ENCODE measurements around the gene CLCA1.

Gene CLCA1

DNA sequence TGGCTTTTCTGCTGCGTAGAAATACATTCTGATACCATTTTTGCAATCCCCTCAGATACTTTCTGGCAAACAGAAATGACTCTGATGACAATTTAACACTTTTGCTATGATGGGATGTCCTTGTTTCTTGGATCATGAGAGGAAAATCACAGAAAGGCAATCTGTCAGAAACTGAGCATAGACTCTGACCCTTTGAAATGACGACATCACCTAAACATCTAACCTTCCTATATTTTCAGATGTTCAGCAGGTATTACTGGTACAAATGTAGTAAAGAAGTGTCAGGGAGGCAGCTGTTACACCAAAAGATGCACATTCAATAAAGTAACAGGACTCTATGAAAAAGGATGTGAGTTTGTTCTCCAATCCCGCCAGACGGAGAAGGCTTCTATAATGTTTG is 13.2 kb downstream of the CLCA1 start:
- TF ChIP-seq, protein P1, sequence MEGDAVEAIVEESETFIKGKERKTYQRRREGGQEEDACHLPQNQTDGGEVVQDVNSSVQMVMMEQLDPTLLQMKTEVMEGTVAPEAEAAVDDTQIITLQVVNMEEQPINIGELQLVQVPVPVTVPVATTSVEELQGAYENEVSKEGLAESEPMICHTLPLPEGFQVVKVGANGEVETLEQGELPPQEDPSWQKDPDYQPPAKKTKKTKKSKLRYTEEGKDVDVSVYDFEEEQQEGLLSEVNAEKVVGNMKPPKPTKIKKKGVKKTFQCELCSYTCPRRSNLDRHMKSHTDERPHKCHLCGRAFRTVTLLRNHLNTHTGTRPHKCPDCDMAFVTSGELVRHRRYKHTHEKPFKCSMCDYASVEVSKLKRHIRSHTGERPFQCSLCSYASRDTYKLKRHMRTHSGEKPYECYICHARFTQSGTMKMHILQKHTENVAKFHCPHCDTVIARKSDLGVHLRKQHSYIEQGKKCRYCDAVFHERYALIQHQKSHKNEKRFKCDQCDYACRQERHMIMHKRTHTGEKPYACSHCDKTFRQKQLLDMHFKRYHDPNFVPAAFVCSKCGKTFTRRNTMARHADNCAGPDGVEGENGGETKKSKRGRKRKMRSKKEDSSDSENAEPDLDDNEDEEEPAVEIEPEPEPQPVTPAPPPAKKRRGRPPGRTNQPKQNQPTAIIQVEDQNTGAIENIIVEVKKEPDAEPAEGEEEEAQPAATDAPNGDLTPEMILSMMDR (IDR thresholded peaks at IDR 0.05; ENCODE audit: control insufficient read depth, insufficient read depth, low read depth, low read length, missing control alignments): no peak
- H3K4me3 ChIP-seq (ENCODE audit: control insufficient read depth, low read depth, low read length): no peak overlapping the region
- no peak for DNase-seq (ENCODE audit: low read depth)

DNA sequence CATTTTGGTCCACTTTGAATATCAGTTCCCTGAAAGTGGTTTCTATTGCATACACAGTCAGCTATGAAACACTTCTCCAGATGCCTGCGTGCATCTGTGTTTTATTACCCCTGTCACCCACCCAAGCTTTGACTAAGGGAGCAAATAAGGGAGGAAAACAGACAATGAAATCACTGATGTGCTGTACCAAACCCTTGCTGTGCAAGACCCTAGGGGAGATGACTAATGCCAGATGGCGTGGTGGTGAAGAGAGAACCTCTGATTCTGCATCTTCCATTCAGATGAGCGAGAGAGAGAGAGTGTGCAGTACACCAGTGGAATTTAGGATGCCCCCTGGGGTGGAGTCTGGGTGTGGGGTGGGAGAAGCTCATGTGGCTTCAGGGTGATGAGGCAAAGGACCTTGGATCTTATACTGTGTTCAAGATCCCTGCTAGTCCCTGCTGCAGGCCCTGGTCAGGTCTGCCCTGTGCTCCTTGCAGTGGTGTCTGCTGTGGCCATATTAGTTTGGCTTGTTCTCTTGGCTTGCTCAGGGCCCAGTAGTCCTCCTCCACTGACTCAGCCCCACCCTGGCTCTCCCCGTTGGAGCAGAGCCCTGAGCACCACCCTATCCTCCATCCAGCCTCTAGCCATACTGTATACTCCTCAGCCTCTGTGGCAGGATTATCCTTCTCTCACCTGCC is 18.5 kb downstream of the CLCA1 start:
- H3K4me3 ChIP-seq (ENCODE audit: control insufficient read depth, low read depth, low read length): no peak overlapping the region
- peak; percentile 98 for DNase-seq (ENCODE audit: low read depth)
- TF ChIP-seq, protein P1 (IDR thresholded peaks at IDR 0.05; ENCODE audit: control insufficient read depth, insufficient read depth, low read depth, low read length, missing control alignments): no peak

DNA sequence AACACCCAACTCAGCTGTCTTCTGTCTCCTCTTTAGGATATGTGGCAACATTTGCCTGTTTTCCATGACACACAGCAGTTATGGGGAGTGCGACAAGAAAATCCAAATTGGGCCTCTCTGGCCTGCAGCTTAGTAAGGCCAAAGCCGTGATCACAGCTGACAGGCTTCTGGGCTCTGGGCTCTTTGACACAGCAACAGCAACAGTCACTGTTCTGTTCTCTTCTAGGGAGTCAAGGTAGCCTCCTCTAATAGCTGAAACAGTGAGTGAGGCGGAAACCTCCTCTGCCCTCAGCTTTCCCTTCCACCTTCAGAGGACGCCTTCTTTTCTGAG is 19.0 kb downstream of the CLCA1 start:
- H3K4me3 ChIP-seq (ENCODE audit: control insufficient read depth, low read depth, low read length): no peak overlapping the region
- TF ChIP-seq, protein P1 (IDR thresholded peaks at IDR 0.05; ENCODE audit: control insufficient read depth, insufficient read depth, low read depth, low read length, missing control alignments): no peak
- DNase-seq (ENCODE audit: low read depth): no peak

DNA sequence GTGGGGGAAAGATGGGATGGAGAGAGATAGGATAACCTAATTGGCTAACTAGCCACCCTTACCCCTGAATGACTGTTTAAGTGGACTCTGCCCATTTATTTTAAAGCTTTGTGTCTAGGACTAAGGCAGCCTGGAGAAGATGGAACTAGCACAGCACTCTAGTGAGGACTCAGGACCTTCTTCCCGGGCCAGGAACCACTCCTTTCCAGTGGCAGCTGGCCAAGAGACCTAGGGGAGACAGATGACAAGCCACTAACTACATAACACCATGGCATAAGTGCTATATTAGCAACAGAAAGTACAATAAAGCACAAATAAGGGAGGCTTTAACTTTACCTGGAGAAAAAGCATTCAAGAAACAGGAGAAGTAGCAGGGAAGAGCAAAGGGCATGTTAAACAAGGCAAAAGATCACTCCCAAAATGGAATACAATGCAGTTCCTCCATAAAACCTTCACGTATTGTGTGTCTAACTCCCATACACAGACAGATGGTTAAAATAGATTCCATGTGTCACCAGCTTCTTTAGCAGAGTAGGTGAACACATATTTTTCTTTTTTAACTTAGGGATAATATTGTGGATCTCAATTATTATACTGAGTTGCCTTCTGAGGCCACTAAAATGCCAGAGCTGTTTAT is 20.6 kb downstream of the CLCA1 start:
- no peak overlapping the region for H3K4me3 ChIP-seq (ENCODE audit: control insufficient read depth, low read depth, low read length)
- TF ChIP-seq, protein P1 (IDR thresholded peaks at IDR 0.05; ENCODE audit: control insufficient read depth, insufficient read depth, low read depth, low read length, missing control alignments): no peak
- no peak for DNase-seq (ENCODE audit: low read depth)

DNA sequence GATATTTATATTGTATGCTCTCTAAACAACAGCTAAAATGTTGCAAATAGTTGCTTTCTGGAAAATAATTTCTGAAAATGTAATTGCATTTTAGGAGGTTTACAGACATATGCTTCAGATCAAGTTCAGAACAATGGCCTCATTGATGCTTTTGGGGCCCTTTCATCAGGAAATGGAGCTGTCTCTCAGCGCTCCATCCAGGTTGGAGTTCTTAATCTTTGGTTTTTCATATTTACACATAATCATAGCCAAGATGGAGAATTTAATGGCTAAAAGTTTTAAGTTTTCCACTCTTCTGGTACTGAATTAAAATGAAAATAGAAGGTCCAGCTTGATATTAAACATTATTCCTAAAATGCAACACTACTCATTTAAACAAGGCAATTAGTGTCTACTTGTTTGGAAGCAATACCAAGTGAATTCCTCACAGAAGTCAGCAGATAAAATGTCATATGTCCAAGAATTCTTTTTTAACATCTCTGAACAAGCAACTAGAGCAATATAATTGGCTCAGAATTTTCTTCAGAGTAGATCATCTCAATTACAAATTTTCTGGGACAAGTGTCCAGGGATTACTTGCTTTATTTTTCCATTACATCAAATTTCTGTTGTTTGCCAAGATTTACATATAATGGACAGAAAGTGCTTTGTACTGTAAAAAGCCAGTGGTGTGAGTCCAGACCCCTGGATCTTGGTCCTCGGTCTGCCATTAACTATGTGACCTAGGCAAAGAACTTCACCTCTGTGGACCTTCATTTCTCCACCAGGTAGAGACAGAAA is 22.6 kb downstream of the CLCA1 start:
- no peak for DNase-seq (ENCODE audit: low read depth)
- TF ChIP-seq, protein P1 (IDR thresholded peaks at IDR 0.05; ENCODE audit: control insufficient read depth, insufficient read depth, low read depth, low read length, missing control alignments): no peak
- no peak overlapping the region for H3K4me3 ChIP-seq (ENCODE audit: control insufficient read depth, low read depth, low read length)

DNA sequence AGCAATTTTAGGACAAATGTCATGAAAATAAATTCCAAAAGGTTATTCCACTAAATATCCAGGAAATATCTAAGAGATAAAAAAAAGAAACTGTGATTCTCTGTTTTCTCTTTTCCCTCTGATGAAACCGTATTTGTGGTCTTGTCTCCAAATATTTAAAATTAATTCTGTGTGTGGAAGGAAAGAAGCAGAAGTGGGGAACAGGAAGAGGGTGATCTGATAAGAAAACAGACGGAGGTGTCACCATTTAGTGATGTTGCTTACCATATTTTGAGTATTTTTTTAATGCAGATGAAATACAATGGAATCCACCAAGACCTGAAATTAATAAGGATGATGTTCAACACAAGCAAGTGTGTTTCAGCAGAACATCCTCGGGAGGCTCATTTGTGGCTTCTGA is 29.6 kb downstream of the CLCA1 start:
- no peak overlapping the region for H3K4me3 ChIP-seq (ENCODE audit: control insufficient read depth, low read depth, low read length)
- TF ChIP-seq, protein P1 (IDR thresholded peaks at IDR 0.05; ENCODE audit: control insufficient read depth, insufficient read depth, low read depth, low read length, missing control alignments): no peak
- DNase-seq (ENCODE audit: low read depth): no peak
